ENCODE results near the gene TENT5A.
"Not testable (repeated sequence)": the region's sequence is repeated elsewhere in the genome, so short reads cannot be mapped to it uniquely, and the experiment has no call there.

TENT5A gene

GRCh38 chr6:81752084-81752920, at the start of gene TENT5A:
Gene TENT5A, minus strand, starts transcription at chr6:81752681. Its CDS starts 540 bp downstream, at chr6:81752141.
- peak; percentile 58 for DNase-seq

GRCh38 chr6:81801489-81801888, 49.0 kb upstream of the TENT5A start:
- DNase-seq: no peak

GRCh38 chr6:81800666-81801065, 48.2 kb upstream of the TENT5A start:
- DNase-seq: no peak

GRCh38 chr6:81799323-81799722, 46.8 kb upstream of the TENT5A start:
- DNase-seq: no peak

- DNase-seq: no peak
Observed at GRCh38 chr6:81797591-81797990, 45.1 kb upstream of the TENT5A start.

- DNase-seq: no peak
Observed at GRCh38 chr6:81795890-81796289, 43.4 kb upstream of the TENT5A start.

- DNase-seq: no peak
Observed at GRCh38 chr6:81793821-81794475, 41.5 kb upstream of the TENT5A start.

GRCh38 chr6:81792826-81793225, 40.3 kb upstream of the TENT5A start:
- no peak for DNase-seq

GRCh38 chr6:81791756-81792155, 39.3 kb upstream of the TENT5A start:
- no peak for DNase-seq

GRCh38 chr6:81790034-81790433, 37.6 kb upstream of the TENT5A start:
- no peak for DNase-seq

GRCh38 chr6:81789291-81789690, 36.8 kb upstream of the TENT5A start:
- DNase-seq: no peak

- no peak for DNase-seq
Observed at GRCh38 chr6:81788748-81789147, 36.3 kb upstream of the TENT5A start.

- DNase-seq: no peak
Observed at GRCh38 chr6:81787313-81788068, 35.0 kb upstream of the TENT5A start.

GRCh38 chr6:81786150-81786549, 33.7 kb upstream of the TENT5A start:
- DNase-seq: no peak

- no peak for DNase-seq
Observed at GRCh38 chr6:81785377-81785776, 32.9 kb upstream of the TENT5A start.

GRCh38 chr6:81783893-81784292, 31.4 kb upstream of the TENT5A start:
- no peak for DNase-seq

GRCh38 chr6:81781624-81782023, 29.1 kb upstream of the TENT5A start:
- DNase-seq: no peak

GRCh38 chr6:81777586-81778268, 25.2 kb upstream of the TENT5A start:
- DNase-seq: no peak

GRCh38 chr6:81776219-81776618, 23.7 kb upstream of the TENT5A start:
- not testable (repeated sequence) for DNase-seq

- no peak for DNase-seq
Observed at GRCh38 chr6:81774542-81774941, 22.1 kb upstream of the TENT5A start.

- DNase-seq: no peak
Observed at GRCh38 chr6:81773887-81774286, 21.4 kb upstream of the TENT5A start.

GRCh38 chr6:81772741-81773140, 20.3 kb upstream of the TENT5A start:
- DNase-seq: no peak

- no peak for DNase-seq
Observed at GRCh38 chr6:81771097-81771496, 18.6 kb upstream of the TENT5A start.
